H1 (cell line): Measurements from ENCODE around the gene PRCP. TPM values are rescaled to one million over a fixed set of nuclear protein-coding genes. Genes with fewer than 3 reads are reported as not detected.

Experiments used
- CBX8 ChIP-seq: fragments of 300-800, 300-1000 bp; sonication (generic); IDR thresholded peaks from 2 replicates; pipeline ENCODE4 v1.7.1; 2016; ENCODE audit warnings: low read depth, low read length, borderline replicate concordance
- EP300 ChIP-seq, 2 experiments: IDR thresholded peaks; 1 replicate in 1 of 2; 2 replicates in 1 of 2; pipeline ENCODE4 v1.6.1; 2011 to 2012; ENCODE audit warnings: low read depth in 2 of 2, low read length in 2 of 2, mild to moderate bottlenecking in 2 of 2, borderline replicate concordance in 1 of 2, inconsistent platforms in 1 of 2, moderate library complexity in 1 of 2
- NANOG ChIP-seq: IDR thresholded peaks from 2 replicates; pipeline ENCODE4 v1.6.1; 2011; ENCODE audit warnings: low read length, low read depth, mild to moderate bottlenecking, inconsistent platforms; ENCODE audit not compliant: insufficient read depth, poor library complexity, severe bottlenecking
- POU5F1 ChIP-seq: IDR thresholded peaks from 2 replicates; pipeline ENCODE4 v1.6.1; 2011; ENCODE audit warnings: low read depth, mild to moderate bottlenecking, low read length, moderate library complexity
- TAF1 ChIP-seq: IDR thresholded peaks from 2 replicates; pipeline ENCODE4 v1.6.1; 2011; ENCODE audit warnings: mild to moderate bottlenecking, low read depth, low read length
- polyA plus RNA-seq, 7 experiments: library from polyadenylated mRNA; depleted of rRNA in 3 of 7; stranded (reverse) in 5 of 7; unstranded in 2 of 7; fragments of >200 nt in 5 of 7; fragments of 200-250 nt in 2 of 7; gene quantifications; 1 replicate in 5 of 7; 2 replicates in 1 of 7; 4 replicates in 1 of 7; pipeline versions ENCODE4 v1.2.1 to v1.2.3, GENCODE V29; 2011 to 2013; ENCODE audit warnings: missing spikeins in 2 of 7, mixed read lengths in 2 of 7
- total RNA-seq: library from RNA; stranded (reverse); fragmentation: NEBNext Ultra II Directional; extraction: Animal tissue kit (Norgen Biotek cat#: 25700); gene quantifications from 2 replicates; pipeline ENCODE4 v1.2.1, GENCODE V29; 2021

The PRCP gene
- total and polyA plus RNA-seq, 2 of the 8 experiments (the other 6 are each of a cell fraction or from before 2014, with no cell fraction given), result 63.8 to 84.4 TPM

DNA sequence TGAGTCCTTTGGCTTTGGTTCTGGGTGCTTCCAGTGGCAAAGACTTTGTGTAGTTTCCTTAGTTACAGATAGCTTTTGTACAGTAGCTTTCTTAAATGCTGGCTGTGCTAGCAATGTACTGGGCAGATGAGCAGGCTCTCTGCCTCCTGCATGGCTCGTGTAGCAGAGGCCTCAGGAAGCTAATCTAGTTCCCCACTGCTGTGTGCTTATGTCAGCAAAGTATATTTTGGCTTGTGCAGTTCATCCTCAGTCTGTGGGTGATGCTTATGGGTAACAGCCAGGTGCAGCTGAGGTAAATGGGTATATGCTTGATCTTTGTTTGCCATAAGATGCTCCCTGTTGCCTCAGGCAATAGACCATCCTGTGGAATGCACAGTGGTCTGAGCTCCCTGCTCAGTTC is 97.5 kb downstream of the PRCP start (continued):
- no peak for TF ChIP-seq EP300 (IDR thresholded peaks at IDR 0.05; ENCODE audit: borderline replicate concordance in 1 of 2, low read depth in 2 of 2, low read length in 2 of 2)
- no peak for TF ChIP-seq CBX8
- TF ChIP-seq TAF1, result no peak
- no peak for TF ChIP-seq POU5F1
- no peak for TF ChIP-seq NANOG
